Testis (tissue), 2 donors: Measurements from ENCODE around the gene C19orf47.

Experiments used
- CTCF ChIP-seq, 3 experiments: fragments of 450-650 bp in 2 of 3; fragments of 200-600 bp in 1 of 3; sonication (generic) in 1 of 3; IDR thresholded peaks; one replicate each; pipeline ENCODE4 v1.5.1; 2016 to 2019; ENCODE audit warnings: antibody characterized with exemption in 3 of 3, mild to moderate bottlenecking in 2 of 3, moderate library complexity in 1 of 3
- POLR2A ChIP-seq: fragments of 450-650 bp; IDR thresholded peaks from one replicate; pipeline ENCODE4 v1.6.1; 2017; ENCODE audit warnings: antibody characterized with exemption, mild to moderate bottlenecking, moderate library complexity

- TF ChIP-seq CTCF (IDR thresholded peaks at IDR 0.05) (no peak), POLR2A (no peak)
These were observed 10.6 kb upstream of the C19orf47 start for GRCh38 chr19:40358773-40359172.
